HG02870 (cell line): ENCODE data around the gene CNTN4.

Experiments
- ATAC-seq: cut with Tn5 transposase; IDR thresholded peaks from one replicate; pipeline ENCODE4 v1.9.1; 2021; ENCODE audit warnings: mild to moderate bottlenecking, moderate library complexity; ENCODE audit not compliant: unreplicated experiment

Gene CNTN4

GRCh38 chr3:2657971-2658370 is 559.3 kb downstream of the CNTN4 start:
- ATAC-seq = no peak

- no peak for ATAC-seq
These were observed 561.2 kb downstream of the CNTN4 start for GRCh38 chr3:2659896-2660295.

- ATAC-seq = no peak
These were observed 562.4 kb downstream of the CNTN4 start for GRCh38 chr3:2661078-2661477.

GRCh38 chr3:2677501-2677900 is 578.8 kb downstream of the CNTN4 start:
- ATAC-seq = no peak

- ATAC-seq = no peak
These were observed 581.6 kb downstream of the CNTN4 start for GRCh38 chr3:2680236-2680635.

- no peak for ATAC-seq
These were observed 585.4 kb downstream of the CNTN4 start for GRCh38 chr3:2684046-2684445.

- ATAC-seq = no peak
These were observed 588.3 kb downstream of the CNTN4 start for GRCh38 chr3:2686816-2687502.

- ATAC-seq = no peak
These were observed 598.9 kb downstream of the CNTN4 start for GRCh38 chr3:2697589-2697988.

- no peak for ATAC-seq
These were observed 602.8 kb downstream of the CNTN4 start for GRCh38 chr3:2701471-2701870.

GRCh38 chr3:2706144-2706835 is 607.6 kb downstream of the CNTN4 start:
- no peak for ATAC-seq

- no peak for ATAC-seq
These were observed 608.2 kb downstream of the CNTN4 start for GRCh38 chr3:2706836-2707210.

- no peak for ATAC-seq
These were observed 612.4 kb downstream of the CNTN4 start for GRCh38 chr3:2711081-2711480.

- ATAC-seq = no peak
These were observed 615.3 kb downstream of the CNTN4 start for GRCh38 chr3:2713923-2714322.

- no peak for ATAC-seq
These were observed 616.2 kb downstream of the CNTN4 start for GRCh38 chr3:2714834-2715233.

- no peak for ATAC-seq
These were observed 628.4 kb downstream of the CNTN4 start for GRCh38 chr3:2727101-2727500.

- no peak for ATAC-seq
These were observed 629.1 kb downstream of the CNTN4 start for GRCh38 chr3:2727610-2728318.

- ATAC-seq = no peak
These were observed 633.2 kb downstream of the CNTN4 start for GRCh38 chr3:2731843-2732242.

- no peak for ATAC-seq
These were observed 636.8 kb downstream of the CNTN4 start for GRCh38 chr3:2735392-2735894.

GRCh38 chr3:2741516-2741915 is 642.9 kb downstream of the CNTN4 start:
- no peak for ATAC-seq

- ATAC-seq = peak; percentile 94
These were observed 666.4 kb downstream of the CNTN4 start for GRCh38 chr3:2765002-2765579.

GRCh38 chr3:2770451-2770850 is 671.8 kb downstream of the CNTN4 start:
- ATAC-seq = no peak
